Measurements from ENCODE around the gene AOPEP. TPM values are rescaled to one million over a fixed set of nuclear protein-coding genes. Genes with fewer than 3 reads are reported as not detected.

Gene AOPEP
- total and polyA plus RNA-seq, 7 donors = 28.0 to 490 (median 184) TPM

DNA sequence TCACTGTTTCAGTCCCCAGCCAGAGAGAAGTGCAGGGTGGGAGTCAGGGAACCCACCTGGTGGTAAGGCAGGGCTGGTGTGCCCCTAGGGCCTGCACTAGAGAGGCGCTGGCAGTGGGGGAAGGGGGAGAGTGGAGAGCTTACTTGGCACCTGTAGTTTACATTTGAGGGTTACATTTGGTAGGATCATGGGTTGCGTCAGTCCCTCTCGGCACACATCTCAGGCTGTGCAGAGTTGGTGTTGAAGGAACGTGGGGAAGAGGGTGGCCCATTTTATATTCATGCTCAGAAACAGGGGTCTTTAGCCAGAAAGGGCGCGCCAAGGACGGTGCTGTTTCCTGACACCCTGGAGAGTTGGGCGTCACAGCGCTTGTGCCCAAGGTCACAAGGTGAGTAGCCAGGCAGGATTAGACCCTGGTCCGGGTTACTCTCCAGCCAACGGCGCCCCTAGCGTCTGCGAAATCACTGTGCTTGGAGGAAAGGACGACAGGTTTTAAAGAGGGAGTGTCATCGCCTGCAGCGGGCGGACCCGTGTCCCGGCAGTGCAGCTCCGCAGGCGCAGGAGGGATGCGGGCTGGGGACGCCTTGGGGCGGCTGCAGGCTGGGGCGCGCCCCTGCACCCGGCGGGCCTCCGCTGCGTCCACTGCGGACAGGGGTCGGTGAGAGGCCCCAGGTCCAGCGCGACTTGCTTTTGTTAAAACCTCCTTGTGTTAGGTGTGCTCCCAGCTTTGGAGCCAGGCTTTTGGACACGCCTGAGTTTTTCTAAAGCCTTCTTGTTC lies 318.4 kb downstream of the AOPEP start:
- Histone ChIP-seq H3K36me3 (peaks cover 0 to 8% (median 0%) of the 10 kb centered on the region in 4 donors), H3K9me3 (no peaks in the 10 kb centered on the region), H3K4me1 (peaks cover 0 to 90% (median 74%) of the 10 kb centered on the region in 4 donors), H3K27ac (peak overlapping the region; percentile 67 to 99 (median 88)), H3K27me3 (no peaks in the 10 kb centered on the region), H3K4me3 (peak overlapping the region in 3 of 4 donors; percentile 21 to 28 (median 24))
- no peak for DNase-seq
- intact Hi-C loops (cut with DNase I) = loop anchor here (5.0 kb wide), 2 partner anchors 37 to 38 kb away; no protein-coding TSS in a partner anchor
- WGBS, 2 donors = 61 to 72% methylated on average over 36 of the region's 36 CpGs
- TF ChIP-seq POLR2AphosphoS5 (IDR thresholded peaks at IDR 0.05) (peak in 2 of 4 donors; percentile 29 to 49), POLR2A (IDR thresholded peaks at IDR 0.05) (no peak), EP300 (IDR thresholded peaks at IDR 0.05) (no peak)
- TF ChIP-seq, protein P1, sequence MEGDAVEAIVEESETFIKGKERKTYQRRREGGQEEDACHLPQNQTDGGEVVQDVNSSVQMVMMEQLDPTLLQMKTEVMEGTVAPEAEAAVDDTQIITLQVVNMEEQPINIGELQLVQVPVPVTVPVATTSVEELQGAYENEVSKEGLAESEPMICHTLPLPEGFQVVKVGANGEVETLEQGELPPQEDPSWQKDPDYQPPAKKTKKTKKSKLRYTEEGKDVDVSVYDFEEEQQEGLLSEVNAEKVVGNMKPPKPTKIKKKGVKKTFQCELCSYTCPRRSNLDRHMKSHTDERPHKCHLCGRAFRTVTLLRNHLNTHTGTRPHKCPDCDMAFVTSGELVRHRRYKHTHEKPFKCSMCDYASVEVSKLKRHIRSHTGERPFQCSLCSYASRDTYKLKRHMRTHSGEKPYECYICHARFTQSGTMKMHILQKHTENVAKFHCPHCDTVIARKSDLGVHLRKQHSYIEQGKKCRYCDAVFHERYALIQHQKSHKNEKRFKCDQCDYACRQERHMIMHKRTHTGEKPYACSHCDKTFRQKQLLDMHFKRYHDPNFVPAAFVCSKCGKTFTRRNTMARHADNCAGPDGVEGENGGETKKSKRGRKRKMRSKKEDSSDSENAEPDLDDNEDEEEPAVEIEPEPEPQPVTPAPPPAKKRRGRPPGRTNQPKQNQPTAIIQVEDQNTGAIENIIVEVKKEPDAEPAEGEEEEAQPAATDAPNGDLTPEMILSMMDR (IDR thresholded peaks at IDR 0.05) = peak; percentile 10 to 44 (median 26)

DNA sequence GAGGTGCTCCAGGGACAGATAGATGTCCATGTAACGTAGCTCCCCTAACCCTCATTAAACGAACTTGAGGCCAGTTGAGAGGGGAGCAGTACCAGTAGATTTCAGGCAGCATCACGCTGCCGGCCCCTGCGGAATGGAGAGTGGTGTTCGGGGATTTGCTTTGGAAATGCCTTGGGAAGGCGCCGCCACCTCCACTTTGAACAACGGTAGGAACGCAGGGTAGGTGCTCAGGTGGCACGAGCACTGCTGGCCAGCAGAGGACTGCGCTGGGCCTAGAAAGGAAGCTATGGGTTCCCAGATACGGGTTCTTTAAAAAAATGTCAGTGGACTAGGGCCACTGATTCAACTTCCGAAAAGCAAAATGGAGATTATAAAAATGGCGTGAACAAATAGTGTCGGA lies 319.3 kb downstream of the AOPEP start:
- Histone ChIP-seq H3K4me3 (peak overlapping the region in 3 of 4 donors; percentile 21 to 28 (median 24)), H3K27ac (peak overlapping the region; percentile 67 to 99 (median 88))

DNA sequence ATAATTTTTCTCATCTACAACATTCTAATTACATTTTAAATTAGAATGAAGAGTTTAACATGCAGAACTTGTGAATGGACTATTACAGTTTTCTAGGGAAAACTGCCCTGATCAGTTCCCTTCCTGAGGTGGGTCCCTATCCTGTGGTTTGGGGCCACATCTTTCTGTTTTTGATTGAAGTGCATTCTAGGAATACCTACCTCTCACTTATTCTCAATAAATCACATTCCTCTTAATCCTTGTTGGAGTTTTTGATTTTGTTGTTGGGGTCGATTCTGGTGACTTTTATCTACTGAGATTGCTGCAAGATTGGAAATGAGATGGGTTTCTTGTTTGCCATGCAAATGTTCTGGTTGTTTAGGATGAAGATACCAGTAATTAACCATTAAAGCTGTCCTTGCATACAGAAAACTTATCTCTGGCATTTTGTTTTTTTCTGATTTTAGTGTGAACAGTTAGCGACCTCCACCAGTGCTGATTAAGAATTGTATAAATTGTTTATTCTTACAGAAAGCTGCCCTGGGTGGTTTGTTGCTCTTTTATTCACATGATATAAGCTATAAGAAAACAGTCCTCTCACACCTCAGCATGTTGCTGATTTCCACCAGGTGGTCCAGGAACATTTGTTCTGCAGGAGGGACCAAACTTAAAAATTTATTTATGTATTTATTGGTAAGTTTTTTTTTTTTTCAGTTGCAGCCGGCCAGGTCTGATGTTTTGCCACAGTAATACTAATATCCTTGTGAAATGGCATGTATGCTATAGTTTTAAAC lies 321.1 kb downstream of the AOPEP start:
- Histone ChIP-seq H3K4me1 (peaks cover 0 to 93% (median 72%) of the 10 kb centered on the region in 4 donors), H3K27ac (peak overlapping the region; percentile 86 to 99 (median 88)), H3K9me3 (no peaks in the 10 kb centered on the region), H3K36me3 (peaks cover 0 to 8% (median 0%) of the 10 kb centered on the region in 4 donors), H3K4me3 (peak overlapping the region; percentile 36 to 60 (median 59)), H3K27me3 (no peaks in the 10 kb centered on the region)
- no peak for TF ChIP-seq POLR2A (IDR thresholded peaks at IDR 0.05)
- TF ChIP-seq POLR2AphosphoS5 (IDR thresholded peaks at IDR 0.05) = no peak
- TF ChIP-seq, protein P1 (IDR thresholded peaks at IDR 0.05) = no peak
- TF ChIP-seq EP300 (IDR thresholded peaks at IDR 0.05) = no peak
- WGBS, 2 donors = 49 to 63% methylated on average over 3 of the region's 3 CpGs
- intact Hi-C loops (cut with DNase I) = loop anchor here (5.0 kb wide), 2 partner anchors 35 to 40 kb away; no protein-coding TSS in a partner anchor
- no peak for DNase-seq

More for the DNA sequence above, 319.3 kb downstream of the AOPEP start:
- H3K27me3 ChIP-seq = no peaks in the 10 kb centered on the region
- DNase-seq = no peak
- TF ChIP-seq, protein P1 (IDR thresholded peaks at IDR 0.05) = no peak
- no peak for TF ChIP-seq POLR2A (IDR thresholded peaks at IDR 0.05)
- no peak for TF ChIP-seq EP300 (IDR thresholded peaks at IDR 0.05)
- TF ChIP-seq POLR2AphosphoS5 (IDR thresholded peaks at IDR 0.05) = no peak
- peaks cover 0 to 90% (median 74%) of the 10 kb centered on the region in 4 donors for H3K4me1 ChIP-seq
- intact Hi-C loops (cut with DNase I) = loop anchor here (5.0 kb wide), 2 partner anchors 37 to 38 kb away; no protein-coding TSS in a partner anchor
- H3K36me3 ChIP-seq = peaks cover 0 to 8% (median 0%) of the 10 kb centered on the region in 4 donors
- H3K9me3 ChIP-seq = no peaks in the 10 kb centered on the region
- 85 to 89% methylated on average over 16 of the region's 16 CpGs for WGBS, 2 donors

DNA sequence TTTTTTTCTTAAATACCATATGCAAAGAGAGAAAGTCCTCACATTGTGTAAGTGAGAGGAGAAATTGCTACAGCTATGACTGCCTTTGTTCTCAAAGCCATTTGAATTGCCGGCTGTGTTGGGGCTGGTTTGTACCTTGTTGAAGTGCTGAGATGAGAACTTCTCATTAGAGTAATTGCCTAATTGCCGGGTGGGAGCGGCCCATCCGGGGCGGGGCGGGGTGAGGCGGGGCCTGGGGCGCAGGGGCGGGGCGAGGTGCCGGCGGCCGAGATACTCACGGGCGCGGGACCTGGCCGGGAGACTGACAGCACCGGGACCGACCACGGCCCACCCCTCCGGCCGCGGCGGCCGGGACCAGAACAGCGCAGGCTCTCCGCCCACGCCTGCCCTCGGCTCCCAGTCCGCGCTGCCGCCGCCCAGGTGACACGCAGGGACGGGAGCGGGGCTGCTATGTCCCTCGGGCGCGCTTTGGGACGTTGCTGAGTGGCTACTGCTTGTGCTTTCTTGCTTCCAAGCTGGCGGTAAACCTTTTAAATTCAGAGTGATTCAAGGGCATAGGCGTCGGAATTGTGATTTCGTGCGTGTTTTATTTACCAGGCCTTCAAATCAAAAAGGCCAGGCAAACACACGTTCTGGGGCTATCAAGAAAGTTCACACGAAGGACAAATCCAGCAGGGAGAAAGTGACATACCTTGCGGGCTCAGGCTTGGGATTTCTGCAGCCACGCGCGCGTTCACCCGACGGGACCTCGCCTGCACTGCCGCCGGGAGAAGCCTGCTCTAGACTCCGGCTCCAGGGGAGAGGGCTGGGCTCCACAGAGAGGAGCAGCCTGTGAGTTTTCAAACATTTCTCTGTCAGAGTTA lies 322.0 kb downstream of the AOPEP start:
- H3K27ac ChIP-seq = peak overlapping the region; percentile 86 to 99 (median 88)
- peaks cover 0 to 5% (median 0%) of the 10 kb centered on the region in 4 donors for H3K36me3 ChIP-seq
- TF ChIP-seq POLR2A (IDR thresholded peaks at IDR 0.05) = no peak
- peak; percentile 10 to 77 (median 56) for TF ChIP-seq POLR2AphosphoS5 (IDR thresholded peaks at IDR 0.05)
- TF ChIP-seq, protein P1 (IDR thresholded peaks at IDR 0.05) = no peak
- no peak for TF ChIP-seq EP300 (IDR thresholded peaks at IDR 0.05)
- no peaks in the 10 kb centered on the region for H3K27me3 ChIP-seq
- 1 to 2% methylated on average over 58 of the region's 58 CpGs for WGBS, 2 donors
- DNase-seq = no peak
- H3K4me3 ChIP-seq = peak overlapping the region; percentile 36 to 60 (median 59)
- H3K9me3 ChIP-seq = no peaks in the 10 kb centered on the region
- intact Hi-C loops (cut with DNase I) = loop anchor here (5.0 kb wide), 2 partner anchors 34 to 41 kb away; no protein-coding TSS in a partner anchor
- peaks cover 0 to 91% (median 73%) of the 10 kb centered on the region in 4 donors for H3K4me1 ChIP-seq

Measured in sigmoid colon (tissue), 7 donors.